NCI-H1417 treated with DMSO at 0.1 percent for 48 hours (cell line): ENCODE measurements around the gene PADI1.

Experiments
- DNase-seq: peaks from one replicate; lab custom pipeline; 2025; lab: John Stamatoyannopoulos, UW

The PADI1 gene

DNA sequence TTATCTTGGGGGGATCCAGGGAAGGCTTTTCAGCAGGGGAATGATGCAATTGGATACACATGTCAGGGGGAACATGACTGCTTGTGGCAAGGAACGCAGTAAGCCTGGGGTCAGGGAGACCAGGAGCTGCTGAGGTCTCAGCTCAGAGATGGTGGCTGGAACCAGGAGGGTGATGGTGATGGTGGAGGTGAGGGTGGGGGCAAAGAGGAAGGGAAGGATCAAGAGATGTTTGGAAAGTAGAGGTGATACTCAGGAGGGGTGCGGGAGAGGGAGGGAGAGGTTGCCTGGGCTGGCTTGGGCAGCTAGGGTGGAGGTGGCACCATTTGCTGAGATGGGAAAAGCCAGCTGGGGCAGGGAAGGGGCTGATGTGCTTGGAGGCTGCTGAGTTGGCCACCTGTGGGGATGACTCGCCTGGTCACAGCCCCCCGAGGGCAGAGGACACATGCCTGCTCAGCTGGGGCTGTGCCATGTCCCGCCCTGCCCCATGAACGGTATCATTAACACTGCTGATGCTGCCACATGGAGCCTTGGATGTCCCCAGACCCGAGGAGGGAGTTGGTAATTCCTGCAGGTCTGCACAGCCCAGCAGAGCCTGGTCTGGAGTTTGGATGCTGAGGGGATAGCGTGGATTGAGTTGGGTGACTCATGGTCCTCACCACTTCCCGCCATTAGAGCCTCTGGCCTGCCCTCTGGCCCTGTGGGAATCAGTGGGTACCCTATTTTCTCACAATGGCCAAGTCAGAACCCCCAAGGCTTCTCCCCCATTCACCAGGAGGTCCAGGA lies 6.3 kb upstream of the PADI1 start:
- no peak for DNase-seq

DNA sequence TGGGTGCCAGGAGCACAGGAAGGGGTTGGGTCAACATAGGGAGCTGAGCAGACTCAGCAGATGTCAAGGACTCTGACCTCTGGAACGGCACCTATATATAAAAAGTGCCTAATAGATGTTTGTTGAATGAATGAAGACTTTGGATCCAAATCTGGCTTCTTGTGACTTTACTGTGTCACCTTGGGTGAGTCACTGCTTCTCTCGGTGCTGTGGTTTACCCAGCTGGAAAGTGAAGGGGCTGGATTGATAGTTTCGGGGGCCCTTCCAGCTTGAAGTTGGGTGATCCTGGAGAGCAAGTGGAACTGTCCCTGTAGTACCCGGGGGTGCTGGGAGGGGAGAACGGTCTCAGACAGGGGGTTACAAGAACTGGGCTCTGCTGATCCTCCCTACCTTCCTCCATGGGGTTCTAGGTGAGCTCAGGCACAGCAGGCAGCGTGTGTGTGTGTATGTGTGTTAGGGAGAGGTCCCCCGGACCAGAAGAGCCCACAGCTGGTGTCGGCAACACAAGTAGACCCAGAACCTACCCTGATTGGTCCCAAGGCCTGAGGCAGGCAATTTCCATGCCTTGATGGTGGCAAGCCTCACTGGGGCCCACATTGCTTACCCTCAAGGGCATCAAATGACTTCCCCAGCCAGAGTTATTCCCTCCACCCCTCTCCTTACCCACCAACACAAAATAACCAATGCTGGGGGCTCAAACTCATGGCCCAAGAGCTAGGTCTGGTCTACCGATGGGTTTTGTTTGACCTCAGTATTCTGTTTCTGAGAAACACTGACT lies 5.5 kb upstream of the PADI1 start:
- DNase-seq, result no peak

DNA sequence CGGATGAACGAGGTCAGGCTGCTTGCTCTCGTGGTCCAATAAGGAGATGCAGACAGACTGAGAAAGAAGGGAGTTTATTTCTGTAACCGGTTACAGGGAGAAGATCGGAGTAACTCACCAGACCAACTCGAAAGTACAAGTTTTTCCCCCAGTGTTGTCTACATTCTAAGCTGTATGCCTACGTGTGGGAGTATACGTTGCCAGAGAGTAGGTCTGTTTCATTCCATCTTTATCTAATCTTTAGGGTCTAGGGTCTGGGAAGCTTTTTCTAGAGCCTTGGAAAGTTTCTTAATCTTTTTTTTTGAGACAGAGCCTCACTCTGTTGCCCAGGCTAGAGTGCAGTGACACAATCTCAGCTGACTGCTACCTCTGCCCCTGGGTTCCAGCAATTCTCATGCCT lies 4.7 kb upstream of the PADI1 start:
- DNase-seq, result no peak

GRCh38 chr1:17200756-17201155 lies 4.2 kb upstream of the PADI1 start:
- DNase-seq, result no peak

GRCh38 chr1:17201201-17202021 lies 3.5 kb upstream of the PADI1 start:
- no peak for DNase-seq

GRCh38 chr1:17205652-17206051 lies 724 bp downstream of the PADI1 start:
- no peak for DNase-seq

GRCh38 chr1:17206196-17206595 lies 1.3 kb downstream of the PADI1 start:
- no peak for DNase-seq

DNA sequence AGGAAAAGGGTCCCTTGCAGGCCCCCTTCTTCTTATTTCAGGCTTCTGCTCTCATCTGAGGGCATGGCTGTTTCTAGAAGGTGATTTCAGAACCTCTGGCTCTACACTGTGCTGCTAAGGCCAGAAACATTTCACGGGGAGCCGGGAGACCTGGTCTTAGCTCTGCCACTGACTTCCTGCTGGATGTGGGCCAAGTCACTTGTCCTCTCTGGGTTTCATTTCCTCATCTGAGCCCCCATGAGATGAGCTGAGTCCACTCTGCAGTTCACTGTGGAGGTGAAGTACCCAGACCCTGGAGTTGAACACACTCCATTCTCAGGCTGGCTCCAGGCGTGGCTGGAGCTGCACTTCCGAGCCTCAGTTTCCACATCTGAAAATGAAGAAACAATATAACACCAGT lies 2.1 kb downstream of the PADI1 start:
- DNase-seq, result no peak

GRCh38 chr1:17207540-17207939 lies 2.6 kb downstream of the PADI1 start:
- DNase-seq, result no peak

- DNase-seq, result no peak
These were observed 3.1 kb downstream of the PADI1 start for GRCh38 chr1:17207966-17208418.

GRCh38 chr1:17208546-17208945 lies 3.6 kb downstream of the PADI1 start:
- no peak for DNase-seq

DNA sequence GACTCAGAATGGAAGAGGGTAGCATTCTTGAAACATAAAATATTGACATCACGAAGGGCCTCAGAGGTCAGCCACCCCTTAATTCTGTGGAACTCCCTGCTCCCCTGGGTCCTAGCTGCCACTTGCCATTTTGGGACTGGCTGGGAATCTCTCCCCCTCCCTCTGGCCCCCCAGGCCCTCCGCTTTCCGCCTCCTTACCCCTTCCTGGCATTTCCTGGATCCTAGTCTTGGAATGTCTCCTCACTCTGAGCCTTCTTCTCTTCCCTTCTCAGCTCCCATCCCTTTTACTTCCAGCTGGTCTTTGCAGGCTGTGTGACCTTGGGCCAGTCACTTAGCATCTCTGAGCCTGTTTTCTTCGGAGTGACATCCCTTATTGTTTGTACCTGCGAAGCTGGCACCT lies 4.5 kb downstream of the PADI1 start:
- DNase-seq, result no peak

GRCh38 chr1:17210176-17210575 lies 5.2 kb downstream of the PADI1 start:
- no peak for DNase-seq

DNA sequence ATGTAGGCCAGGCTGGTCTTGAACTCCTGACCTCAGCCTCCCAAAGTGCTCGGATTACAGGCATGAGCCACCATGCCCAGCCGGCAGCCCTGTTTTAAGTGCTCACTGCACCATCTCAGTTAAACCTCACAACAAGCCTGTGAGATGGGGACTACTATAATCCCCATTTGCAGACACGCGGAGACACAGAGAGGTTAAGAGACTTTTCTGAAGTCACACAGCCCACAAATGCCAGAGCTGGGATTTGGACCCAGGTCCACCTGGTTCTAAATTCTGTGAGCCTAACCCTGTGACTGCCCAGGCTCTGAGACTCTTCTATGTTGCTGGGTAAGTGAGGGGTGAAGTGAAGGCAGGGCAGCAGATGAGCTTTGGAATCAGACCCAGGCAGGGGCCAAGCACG lies 6.4 kb downstream of the PADI1 start:
- DNase-seq, result no peak

- no peak for DNase-seq
These were observed 7.1 kb downstream of the PADI1 start for GRCh38 chr1:17212009-17212408.

DNA sequence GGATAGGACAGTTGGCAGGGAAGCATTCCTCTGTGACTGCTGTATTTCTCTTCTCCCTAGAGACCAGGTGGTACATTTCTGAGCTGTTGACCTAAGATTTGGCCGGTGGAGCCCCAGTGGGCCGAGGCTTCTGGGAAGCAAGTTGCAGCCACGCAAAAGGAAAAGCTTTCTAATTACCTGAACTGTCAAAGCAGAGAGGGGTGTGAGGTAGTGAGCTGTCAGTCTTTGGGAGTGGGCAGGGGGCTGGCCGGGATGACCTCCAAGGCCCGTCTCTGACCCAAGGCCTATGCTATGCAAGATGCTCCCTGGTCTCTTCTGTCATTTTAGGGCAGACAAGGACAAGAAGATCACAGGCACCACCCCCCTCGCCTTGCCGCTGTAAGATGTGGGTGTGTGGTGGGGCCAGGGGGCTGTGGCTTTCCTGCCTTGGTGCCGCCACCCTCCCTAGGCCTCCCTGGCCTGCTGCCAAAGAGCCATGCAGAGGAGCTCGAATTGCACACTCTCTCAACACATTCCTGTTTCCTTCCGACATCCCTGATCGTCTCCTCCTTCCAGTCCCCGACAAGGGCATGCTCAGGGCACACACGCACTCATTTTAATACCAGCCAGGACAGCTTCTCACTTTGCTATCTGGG lies 7.7 kb downstream of the PADI1 start:
- DNase-seq, result no peak

DNA sequence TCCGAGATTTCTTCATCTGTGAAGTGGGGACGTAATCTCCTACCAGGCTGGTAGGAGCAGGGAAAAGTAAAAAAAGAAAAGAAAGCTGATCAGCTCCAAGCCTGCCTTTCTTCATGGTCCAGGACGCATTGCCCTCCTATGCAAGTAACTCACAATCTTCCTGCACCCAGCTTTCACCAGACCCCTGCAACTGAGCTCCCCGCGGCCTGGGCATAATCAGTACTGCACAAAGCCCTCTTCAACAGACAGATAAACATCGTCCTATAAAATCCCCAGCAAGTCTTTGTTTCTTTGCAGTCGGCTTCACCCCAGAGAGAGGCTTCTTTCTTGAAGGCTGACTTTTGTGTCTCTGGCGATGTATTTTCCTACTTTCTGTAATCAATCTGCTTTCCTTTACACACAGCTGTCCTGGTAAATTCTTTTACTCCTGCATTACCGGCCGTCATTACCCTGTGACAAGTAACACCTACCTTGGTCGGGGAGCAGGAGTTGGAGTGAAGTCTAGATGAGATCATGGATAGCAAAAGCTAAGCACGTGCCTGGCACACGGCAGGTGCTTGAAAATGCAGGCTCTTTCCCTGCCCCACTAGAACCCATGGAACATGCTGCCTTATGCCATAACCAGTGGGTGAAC lies 8.3 kb downstream of the PADI1 start:
- no peak for DNase-seq

DNA sequence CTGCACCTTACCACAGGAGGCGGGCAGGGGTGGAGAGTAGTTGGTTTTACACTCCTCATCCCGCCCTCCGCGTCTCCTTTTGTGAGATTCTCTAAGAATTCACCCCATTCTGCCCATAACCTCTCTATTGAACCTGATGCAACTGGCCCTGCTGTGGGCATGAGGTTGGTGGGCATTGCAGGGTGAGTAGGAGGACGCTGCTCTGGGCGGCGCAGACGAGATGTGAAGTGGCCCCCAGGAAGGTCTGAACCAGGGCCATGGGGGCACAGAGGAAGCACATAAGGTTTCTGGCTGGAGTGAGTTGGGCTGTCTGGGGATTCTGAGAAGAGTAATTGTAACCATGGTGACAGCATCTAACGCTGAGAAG lies 8.8 kb downstream of the PADI1 start:
- DNase-seq, result no peak

- DNase-seq, result no peak
These were observed 10.1 kb downstream of the PADI1 start for GRCh38 chr1:17214876-17215544.

- DNase-seq, result no peak
These were observed 10.6 kb downstream of the PADI1 start for GRCh38 chr1:17215545-17215890.

DNA sequence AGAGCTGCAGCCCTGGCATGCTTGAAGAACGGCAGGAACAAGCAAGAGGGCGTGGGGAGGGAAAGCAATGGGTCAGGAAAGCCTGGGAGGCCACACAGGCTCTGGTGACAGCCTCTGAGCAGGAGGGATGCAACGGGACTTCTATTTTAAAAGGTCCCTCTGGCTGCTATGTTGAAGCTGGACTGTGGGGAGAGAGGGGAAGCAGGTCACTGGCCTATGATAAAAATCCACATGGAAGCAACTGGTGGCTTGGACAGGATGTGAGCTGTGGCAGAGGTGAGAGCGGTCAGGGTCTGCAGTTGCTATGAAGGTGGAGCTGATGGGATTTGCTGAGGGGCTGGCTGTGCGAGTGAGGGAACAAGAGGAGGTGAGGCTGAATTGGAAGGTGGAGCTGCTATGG lies 11.2 kb downstream of the PADI1 start:
- no peak for DNase-seq
